Superior temporal gyrus (tissue), 1 donor: ENCODE measurements around the gene DPH2.

Source experiments
- DNase-seq: peaks from one replicate; pipeline ENCODE4 v3.0.0-alpha.2; 2016; ENCODE audit errors: extremely low spot score

DPH2 gene

GRCh38 chr1:44000122-44000665 lies 30.4 kb downstream of the DPH2 start:
- no peak for DNase-seq

- DNase-seq, result no peak
These were observed 32.4 kb downstream of the DPH2 start for GRCh38 chr1:44002165-44002564.

DNA sequence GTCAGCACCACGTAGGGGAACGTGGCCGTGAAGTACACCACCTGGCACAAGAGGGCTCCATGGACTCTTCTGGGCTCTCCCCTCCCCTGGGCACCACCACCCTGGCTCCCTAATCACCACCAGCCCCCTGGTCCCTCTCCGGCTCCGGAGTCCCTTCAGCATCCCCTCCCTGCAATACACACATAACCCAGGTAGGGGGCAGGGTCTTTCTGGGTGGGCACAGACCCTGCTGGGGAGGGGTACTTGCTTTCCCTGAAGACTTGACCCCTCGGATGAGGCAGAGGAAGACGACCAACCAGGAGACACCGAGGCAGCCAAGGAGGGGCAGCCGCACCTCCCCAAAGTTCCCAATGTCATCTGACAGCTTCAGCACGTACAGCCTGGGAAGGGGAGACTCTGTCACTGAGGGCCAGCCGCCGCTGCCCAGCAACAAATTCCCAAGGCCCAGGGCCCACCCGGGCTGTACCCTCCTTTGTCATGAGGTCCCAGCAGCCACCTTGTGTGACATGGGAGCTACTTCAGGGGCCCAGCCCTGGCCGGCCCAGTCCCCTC lies 32.9 kb downstream of the DPH2 start:
- DNase-seq, result no peak

- DNase-seq, result no peak
These were observed 38.4 kb downstream of the DPH2 start for GRCh38 chr1:44008259-44008658.

DNA sequence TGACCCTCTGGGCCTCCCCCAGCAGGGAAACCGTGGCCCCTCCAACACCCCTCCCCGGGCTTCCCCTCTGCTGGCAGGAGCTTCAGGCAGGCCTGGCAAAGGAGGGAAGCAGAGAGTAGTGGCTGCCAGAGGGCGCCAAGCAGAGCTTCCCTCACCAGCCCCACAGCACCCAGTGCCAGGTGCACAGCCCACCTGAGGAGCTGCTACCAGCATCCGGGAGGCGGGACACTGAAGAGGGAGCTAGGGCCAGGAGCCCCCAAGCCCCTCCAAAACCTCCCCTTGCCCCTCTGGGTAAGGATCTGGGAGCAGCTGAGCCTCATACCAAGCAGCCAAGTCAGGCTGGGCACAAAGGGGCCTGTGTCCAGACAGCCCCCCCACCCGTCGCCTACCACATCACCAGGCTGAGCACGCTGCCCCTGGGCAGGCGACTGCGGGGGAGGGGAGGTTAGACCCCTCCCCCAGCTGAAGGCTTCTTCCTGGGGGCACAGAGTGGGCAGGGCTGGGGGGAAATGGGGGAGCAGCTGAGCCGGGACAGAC lies 41.2 kb downstream of the DPH2 start:
- DNase-seq, result peak; percentile 86

GRCh38 chr1:44012404-44012803 lies 42.6 kb downstream of the DPH2 start:
- DNase-seq, result no peak

- peak; percentile 74 for DNase-seq
These were observed 43.3 kb downstream of the DPH2 start for GRCh38 chr1:44012941-44013609.

DNA sequence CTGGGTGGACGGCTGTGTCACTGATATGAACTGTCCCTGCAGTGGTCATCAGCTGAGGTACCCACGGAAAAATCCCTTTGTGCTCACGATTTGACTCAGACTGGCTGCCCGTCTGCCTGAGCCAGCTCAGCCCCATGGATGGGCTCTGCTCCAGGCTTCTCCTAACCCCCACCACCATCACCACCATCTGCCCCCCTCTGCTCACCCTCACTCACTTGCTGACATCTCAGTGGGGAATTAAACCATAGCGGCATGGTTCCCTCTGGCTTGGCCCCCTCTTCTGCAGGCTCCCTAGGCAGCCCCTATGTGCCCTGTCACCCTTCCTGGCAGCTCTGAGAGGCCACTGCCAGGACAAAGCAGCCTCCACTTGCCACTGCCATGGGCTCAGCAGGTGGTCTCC lies 44.1 kb downstream of the DPH2 start:
- DNase-seq, result no peak

DNA sequence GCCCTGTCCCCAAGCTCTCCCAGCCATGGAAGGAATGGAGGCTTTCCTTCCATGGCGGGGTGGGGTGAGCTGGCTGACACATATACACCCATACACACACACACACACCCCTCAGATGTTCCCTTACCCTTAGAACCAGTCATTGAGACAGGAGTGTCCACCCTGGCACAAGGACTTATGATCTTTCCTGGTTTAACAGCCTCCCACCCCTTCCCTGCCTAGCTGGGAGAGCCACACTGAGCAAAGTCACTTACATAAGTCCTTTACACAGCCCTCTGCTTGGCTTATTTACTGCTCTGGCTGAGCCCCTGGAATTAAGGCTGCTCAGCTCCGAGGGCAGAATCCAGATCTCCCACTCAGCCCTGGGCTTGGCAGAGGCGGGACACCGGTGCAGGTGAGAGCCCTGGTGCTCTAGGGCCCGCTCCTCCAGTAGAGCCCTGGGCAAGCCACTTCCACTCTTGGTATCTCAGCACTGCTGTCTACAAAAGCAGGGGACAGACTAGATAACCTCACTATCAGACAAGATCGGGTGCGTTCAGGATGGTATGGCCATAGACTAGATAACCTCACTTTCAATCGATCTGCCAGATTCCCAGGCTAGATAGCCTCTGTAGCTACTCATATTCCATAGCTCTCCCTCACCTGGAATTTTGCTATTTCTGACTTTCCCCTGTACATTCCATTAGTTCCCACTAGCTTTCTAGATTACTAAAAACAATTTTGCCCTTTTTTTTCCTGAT lies 44.7 kb downstream of the DPH2 start:
- no peak for DNase-seq

GRCh38 chr1:44015206-44015605 lies 45.4 kb downstream of the DPH2 start:
- DNase-seq, result no peak

DNA sequence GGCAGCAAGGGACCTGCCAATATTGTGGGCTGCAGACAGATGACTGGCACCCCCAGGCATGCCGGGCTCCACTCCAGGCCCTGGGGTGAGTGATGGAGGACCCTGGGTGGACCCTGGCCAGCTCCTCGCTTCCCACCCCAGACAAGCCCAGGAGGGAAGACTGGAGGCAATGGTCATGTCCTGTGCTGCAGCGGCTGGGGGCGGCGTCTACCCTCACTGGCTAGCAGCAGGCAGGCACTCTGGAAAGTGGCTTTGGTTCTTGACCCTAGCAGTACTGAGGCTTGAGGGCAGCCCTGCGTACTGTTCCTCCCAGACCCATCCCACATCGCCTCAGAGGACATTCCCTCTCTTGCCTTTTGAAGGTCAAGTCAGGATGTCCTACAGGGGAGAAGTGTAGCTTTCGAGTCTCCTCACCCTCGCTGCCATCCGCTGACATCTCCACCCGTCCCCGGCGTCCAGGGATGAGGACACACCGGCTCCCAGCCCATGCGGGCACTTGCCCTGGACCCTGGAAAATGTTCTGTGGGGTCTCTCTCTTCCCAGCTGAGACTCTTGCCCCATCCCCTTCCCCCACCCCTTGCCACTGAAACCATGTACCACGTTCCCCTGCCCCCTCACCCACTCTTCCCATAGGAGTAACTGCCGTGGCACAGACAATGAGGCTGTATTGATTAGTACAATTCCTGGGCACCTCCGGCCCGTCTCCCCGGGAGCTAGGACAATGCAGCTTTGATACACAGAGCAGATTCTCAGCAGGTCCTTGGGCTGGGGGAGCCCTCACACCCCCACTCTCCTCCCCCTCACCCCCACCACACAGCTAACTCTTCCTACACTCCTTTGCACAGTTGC lies 46.5 kb downstream of the DPH2 start:
- DNase-seq, result no peak

- DNase-seq, result no peak
These were observed 47.1 kb downstream of the DPH2 start for GRCh38 chr1:44016890-44017400.

GRCh38 chr1:44019466-44019948 lies 49.7 kb downstream of the DPH2 start:
- peak; percentile 66 for DNase-seq

DNA sequence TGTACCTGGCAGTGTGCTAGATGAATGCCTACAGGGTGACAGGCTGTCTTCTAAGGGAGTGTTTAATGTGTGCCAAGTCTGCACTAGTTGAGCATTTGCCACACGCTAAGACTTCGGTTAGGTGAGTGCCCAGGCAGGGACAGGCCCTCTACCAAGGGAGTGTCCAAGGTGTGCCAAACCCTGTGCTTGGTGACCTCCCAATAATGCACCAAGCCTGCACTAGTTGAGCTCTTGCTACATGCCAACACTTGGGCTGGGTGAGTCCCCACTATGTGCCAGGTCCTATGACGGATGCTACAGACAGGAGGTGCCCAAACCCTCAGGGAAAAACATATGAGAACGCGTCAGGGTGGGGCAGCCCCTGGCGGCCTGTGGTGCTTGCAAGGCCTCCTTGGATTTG lies 50.7 kb downstream of the DPH2 start:
- no peak for DNase-seq

DNA sequence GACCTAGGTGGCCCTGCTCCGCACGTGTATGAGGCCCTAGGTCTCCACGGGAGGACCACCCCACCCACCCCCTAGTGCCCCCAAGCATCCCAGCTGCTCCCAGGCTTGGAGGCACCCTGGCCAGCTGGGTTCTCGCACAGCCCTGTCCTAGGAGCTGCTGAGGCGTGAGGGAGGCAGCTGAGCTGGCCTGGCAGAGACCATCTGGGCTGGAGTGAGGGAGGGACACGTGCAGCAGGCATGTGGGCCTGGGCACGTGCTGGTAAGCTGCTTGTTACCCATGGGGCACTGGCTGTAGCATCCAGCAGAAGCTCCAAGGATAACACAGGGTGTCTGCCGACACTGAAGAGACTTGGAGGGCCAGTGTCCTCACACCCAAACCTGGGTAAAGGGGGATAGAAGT lies 51.3 kb downstream of the DPH2 start:
- DNase-seq, result no peak

- DNase-seq, result no peak
These were observed 51.9 kb downstream of the DPH2 start for GRCh38 chr1:44021581-44022321.
